GM18861 (cell line): ENCODE results near the gene PSENEN.
"Not testable (repeated sequence)": the region's sequence is repeated elsewhere in the genome, so short reads cannot be mapped to it uniquely, and the experiment has no call there.

Source experiments
- ATAC-seq: cut with Tn5 transposase; IDR thresholded peaks from one replicate; pipeline ENCODE4 v1.9.1; 2021; ENCODE audit not compliant: unreplicated experiment

PSENEN gene

GRCh38 chr19:35768082-35768421, 22.6 kb downstream of the PSENEN start:
- ATAC-seq, result no peak

GRCh38 chr19:35772362-35772761, 26.9 kb downstream of the PSENEN start:
- not testable (repeated sequence) for ATAC-seq

GRCh38 chr19:35773020-35773806, 27.8 kb downstream of the PSENEN start:
- ATAC-seq, result no peak

- ATAC-seq, result no peak
Observed at GRCh38 chr19:35774274-35775045, 29.0 kb downstream of the PSENEN start.

GRCh38 chr19:35775046-35775297, 29.5 kb downstream of the PSENEN start:
- ATAC-seq, result no peak

GRCh38 chr19:35775298-35776101, 30.0 kb downstream of the PSENEN start, which contains the start of gene ARHGAP33:
TSS of gene ARHGAP33 (plus strand) at chr19:35775564. CDS start at chr19:35775659, 95 bp downstream.
- ATAC-seq, result peak; percentile 91

- ATAC-seq, result no peak
Observed at GRCh38 chr19:35776102-35776788, 30.8 kb downstream of the PSENEN start.

- no peak for ATAC-seq
Observed at GRCh38 chr19:35777086-35777841, 31.8 kb downstream of the PSENEN start.

GRCh38 chr19:35777961-35778360, 32.5 kb downstream of the PSENEN start:
- ATAC-seq, result no peak

GRCh38 chr19:35779033-35779432, 33.6 kb downstream of the PSENEN start:
- no peak for ATAC-seq

GRCh38 chr19:35780058-35780457, 34.6 kb downstream of the PSENEN start:
- no peak for ATAC-seq

GRCh38 chr19:35780717-35781116, 35.3 kb downstream of the PSENEN start:
- ATAC-seq, result no peak

- no peak for ATAC-seq
Observed at GRCh38 chr19:35781650-35782049, 36.2 kb downstream of the PSENEN start.

- no peak for ATAC-seq
Observed at GRCh38 chr19:35782589-35782988, 37.1 kb downstream of the PSENEN start.

- no peak for ATAC-seq
Observed at GRCh38 chr19:35783469-35784434, 38.3 kb downstream of the PSENEN start.

- ATAC-seq, result no peak
Observed at GRCh38 chr19:35784503-35785338, 39.3 kb downstream of the PSENEN start.

GRCh38 chr19:35785339-35785627, 39.8 kb downstream of the PSENEN start:
- ATAC-seq, result no peak

- no peak for ATAC-seq
Observed at GRCh38 chr19:35786299-35787160, 41.1 kb downstream of the PSENEN start.
